ENCODE measurements around the gene PARD3. TPM values are rescaled to one million over a fixed set of nuclear protein-coding genes. Genes with fewer than 3 reads are reported as not detected.

PARD3 gene
- total and polyA plus RNA-seq, 2 donors (not counting 1 experiment from before 2014, with no cell fraction given), result 24.0 to 46.4 TPM

DNA sequence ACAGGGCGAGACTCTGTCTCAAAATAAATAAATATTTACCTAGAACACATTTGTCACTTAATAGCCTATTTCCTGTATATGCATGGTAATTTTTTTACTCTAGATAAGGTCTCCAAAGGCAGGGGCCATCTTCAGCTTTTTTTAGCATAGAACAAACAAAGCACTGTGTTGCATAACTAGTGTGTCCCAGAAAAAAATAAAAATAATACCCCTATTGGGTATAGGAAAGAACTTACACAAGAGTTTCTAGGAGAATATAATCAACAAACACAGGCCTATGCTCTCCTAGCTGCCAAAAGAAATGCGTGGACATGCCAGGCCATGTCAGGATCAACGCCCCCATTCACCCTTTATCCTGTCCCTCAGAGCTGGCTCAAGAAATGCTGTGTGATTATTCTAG lies 103.6 kb downstream of the PARD3 start:
- H3K4me2 ChIP-seq (ENCODE audit: extremely low read depth, insufficient read depth, low read length), result no peak overlapping the region
- no peak for TF ChIP-seq EZH2 (IDR thresholded peaks at IDR 0.05; ENCODE audit: low read length, missing control alignments)
- TF ChIP-seq, protein P1, sequence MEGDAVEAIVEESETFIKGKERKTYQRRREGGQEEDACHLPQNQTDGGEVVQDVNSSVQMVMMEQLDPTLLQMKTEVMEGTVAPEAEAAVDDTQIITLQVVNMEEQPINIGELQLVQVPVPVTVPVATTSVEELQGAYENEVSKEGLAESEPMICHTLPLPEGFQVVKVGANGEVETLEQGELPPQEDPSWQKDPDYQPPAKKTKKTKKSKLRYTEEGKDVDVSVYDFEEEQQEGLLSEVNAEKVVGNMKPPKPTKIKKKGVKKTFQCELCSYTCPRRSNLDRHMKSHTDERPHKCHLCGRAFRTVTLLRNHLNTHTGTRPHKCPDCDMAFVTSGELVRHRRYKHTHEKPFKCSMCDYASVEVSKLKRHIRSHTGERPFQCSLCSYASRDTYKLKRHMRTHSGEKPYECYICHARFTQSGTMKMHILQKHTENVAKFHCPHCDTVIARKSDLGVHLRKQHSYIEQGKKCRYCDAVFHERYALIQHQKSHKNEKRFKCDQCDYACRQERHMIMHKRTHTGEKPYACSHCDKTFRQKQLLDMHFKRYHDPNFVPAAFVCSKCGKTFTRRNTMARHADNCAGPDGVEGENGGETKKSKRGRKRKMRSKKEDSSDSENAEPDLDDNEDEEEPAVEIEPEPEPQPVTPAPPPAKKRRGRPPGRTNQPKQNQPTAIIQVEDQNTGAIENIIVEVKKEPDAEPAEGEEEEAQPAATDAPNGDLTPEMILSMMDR (conservative IDR thresholded peaks at IDR 0.05 in 1 of 2, IDR thresholded peaks at IDR 0.05 in 1 of 2; ENCODE audit: low read depth in 1 of 2, low read length in 2 of 2), result no peak
- no peaks in the 10 kb centered on the region for H4K20me1 ChIP-seq (ENCODE audit: control insufficient read depth, extremely low read depth, insufficient read depth, low read length)
- H3K27ac ChIP-seq (ENCODE audit: insufficient read depth, low read length), result no peak overlapping the region
- peaks cover 2% of the 10 kb centered on the region for H3K79me2 ChIP-seq (ENCODE audit: control insufficient read depth, insufficient read depth, low read length)
- H3K4me1 ChIP-seq (ENCODE audit: control insufficient read depth, extremely low read depth, insufficient read depth, low read length), result peaks cover 4% of the 10 kb centered on the region
- H3K36me3 ChIP-seq (ENCODE audit: control insufficient read depth, insufficient read depth, low read length), result no peaks in the 10 kb centered on the region
- no peak overlapping the region for H3K4me3 ChIP-seq (replicated peaks in 1 of 4; ENCODE audit: control extremely low read depth in 1 of 4, insufficient read depth in 1 of 4, low read depth in 3 of 4, low read length in 4 of 4)
- H3K9ac ChIP-seq (ENCODE audit: insufficient read depth, low read length), result no peak overlapping the region
- no peak overlapping the region for H2AFZ ChIP-seq (ENCODE audit: low read length)
- peak in 1 of 2 donors; percentile 31 for DNase-seq (ENCODE audit: low read depth in 2 of 2)
- no peaks in the 10 kb centered on the region for H3K9me3 ChIP-seq (ENCODE audit: control insufficient read depth, insufficient read depth, low read depth, low read length)
- H3K27me3 ChIP-seq (ENCODE audit: control insufficient read depth, insufficient read depth, low read length), result no peaks in the 10 kb centered on the region

DNA sequence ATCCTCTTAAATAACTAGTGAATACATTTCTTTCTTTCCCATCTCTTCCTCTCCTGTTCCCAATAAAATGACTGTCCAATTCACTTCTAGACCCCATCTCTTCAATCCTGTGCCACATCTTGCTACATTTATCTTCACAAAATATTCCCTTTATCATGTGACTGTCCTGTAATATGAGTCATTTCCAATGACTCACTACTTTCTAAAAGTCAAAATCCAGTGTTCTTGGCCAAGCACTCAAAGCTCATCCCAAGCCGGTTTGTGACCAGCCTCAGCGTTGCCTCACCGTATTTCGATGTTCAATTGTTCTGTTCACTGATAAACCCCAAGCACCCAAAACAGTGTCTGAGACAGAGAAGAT lies 104.7 kb downstream of the PARD3 start:
- H4K20me1 ChIP-seq (ENCODE audit: control insufficient read depth, extremely low read depth, insufficient read depth, low read length), result no peaks in the 10 kb centered on the region
- no peak overlapping the region for H3K9ac ChIP-seq (ENCODE audit: insufficient read depth, low read length)
- H3K4me2 ChIP-seq (ENCODE audit: extremely low read depth, insufficient read depth, low read length), result no peak overlapping the region
- H3K4me3 ChIP-seq (replicated peaks in 1 of 4; ENCODE audit: control extremely low read depth in 1 of 4, insufficient read depth in 1 of 4, low read depth in 3 of 4, low read length in 4 of 4), result no peak overlapping the region
- DNase-seq (ENCODE audit: low read depth in 2 of 2), result peak; percentile 74 to 77
- peaks cover 4% of the 10 kb centered on the region for H3K4me1 ChIP-seq (ENCODE audit: control insufficient read depth, extremely low read depth, insufficient read depth, low read length)
- H3K27me3 ChIP-seq (ENCODE audit: control insufficient read depth, insufficient read depth, low read length), result no peaks in the 10 kb centered on the region
- TF ChIP-seq, protein P1 (conservative IDR thresholded peaks at IDR 0.05 in 1 of 2, IDR thresholded peaks at IDR 0.05 in 1 of 2; ENCODE audit: low read depth in 1 of 2, low read length in 2 of 2), result no peak
- TF ChIP-seq EZH2 (IDR thresholded peaks at IDR 0.05; ENCODE audit: low read length, missing control alignments), result no peak
- peak overlapping the region; percentile 15 for H3K27ac ChIP-seq (ENCODE audit: insufficient read depth, low read length)
- H3K79me2 ChIP-seq (ENCODE audit: control insufficient read depth, insufficient read depth, low read length), result peaks cover 2% of the 10 kb centered on the region
- no peaks in the 10 kb centered on the region for H3K36me3 ChIP-seq (ENCODE audit: control insufficient read depth, insufficient read depth, low read length)
- no peak overlapping the region for H2AFZ ChIP-seq (ENCODE audit: low read length)
- no peaks in the 10 kb centered on the region for H3K9me3 ChIP-seq (ENCODE audit: control insufficient read depth, insufficient read depth, low read depth, low read length)

DNA sequence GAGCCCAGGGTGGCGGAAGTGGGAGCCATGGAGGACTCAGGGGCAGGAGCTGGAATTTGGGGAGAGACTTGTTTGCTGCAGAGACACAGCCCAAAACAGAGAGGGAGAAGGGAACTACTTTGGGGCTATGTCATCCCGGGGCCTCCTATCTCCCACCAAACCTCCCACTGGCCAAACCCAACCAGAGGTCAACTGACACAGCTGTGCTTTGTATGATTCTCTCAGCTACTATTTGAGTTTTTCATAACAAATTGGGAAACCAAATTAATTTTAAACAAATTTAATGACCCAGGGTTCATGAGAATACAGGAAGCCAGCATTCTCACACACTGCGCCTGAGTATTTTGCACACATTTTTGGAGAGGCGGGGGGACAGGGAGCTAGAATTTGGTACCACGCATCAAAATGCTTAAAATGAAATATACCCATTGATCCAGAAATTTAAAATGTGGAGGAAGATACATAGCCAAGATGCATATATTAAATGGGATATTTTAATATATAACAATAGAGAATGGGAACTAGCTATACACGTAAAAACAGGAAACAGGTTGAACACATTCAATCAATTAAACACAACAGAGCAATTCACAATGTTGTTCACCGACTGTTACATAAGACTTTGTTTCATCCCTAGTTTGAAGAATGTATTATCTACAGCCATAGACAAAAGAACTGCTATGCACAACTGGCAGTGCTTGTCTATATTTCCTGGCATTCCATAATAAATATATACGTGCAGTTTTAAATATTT lies 105.3 kb downstream of the PARD3 start:
- Histone ChIP-seq H2AFZ (ENCODE audit: low read length) (no peak overlapping the region), H3K27me3 (ENCODE audit: control insufficient read depth, insufficient read depth, low read length) (no peaks in the 10 kb centered on the region), H3K36me3 (ENCODE audit: control insufficient read depth, insufficient read depth, low read length) (no peaks in the 10 kb centered on the region), H3K9ac (ENCODE audit: insufficient read depth, low read length) (no peak overlapping the region), H3K79me2 (ENCODE audit: control insufficient read depth, insufficient read depth, low read length) (peaks cover 2% of the 10 kb centered on the region), H4K20me1 (ENCODE audit: control insufficient read depth, extremely low read depth, insufficient read depth, low read length) (no peaks in the 10 kb centered on the region), H3K4me2 (ENCODE audit: extremely low read depth, insufficient read depth, low read length) (no peak overlapping the region), H3K4me3 (replicated peaks in 1 of 4; ENCODE audit: control extremely low read depth in 1 of 4, insufficient read depth in 1 of 4, low read depth in 3 of 4, low read length in 4 of 4) (no peak overlapping the region), H3K4me1 (ENCODE audit: control insufficient read depth, extremely low read depth, insufficient read depth, low read length) (peaks cover 4% of the 10 kb centered on the region), H3K9me3 (ENCODE audit: control insufficient read depth, insufficient read depth, low read depth, low read length) (no peaks in the 10 kb centered on the region), H3K27ac (ENCODE audit: insufficient read depth, low read length) (no peak overlapping the region)
- TF ChIP-seq EZH2 (IDR thresholded peaks at IDR 0.05; ENCODE audit: low read length, missing control alignments), result no peak
- TF ChIP-seq, protein P1 (conservative IDR thresholded peaks at IDR 0.05 in 1 of 2, IDR thresholded peaks at IDR 0.05 in 1 of 2; ENCODE audit: low read depth in 1 of 2, low read length in 2 of 2), result no peak
- DNase-seq (ENCODE audit: low read depth in 2 of 2), result peak in 1 of 2 donors; percentile 29

Measured in fibroblast of lung (primary cell).